Keratinocyte (primary cell): Measurements from ENCODE around the gene LGALS7.

Source experiments
- EZH2 ChIP-seq: IDR thresholded peaks from one replicate; pipeline ENCODE4 v1.6.1; 2012; ENCODE audit warnings: inconsistent platforms, mild to moderate bottlenecking, low read length, moderate library complexity
- TF ChIP-seq, protein P1 (sequence below), 3 experiments: IDR thresholded peaks in 1 of 3; conservative IDR thresholded peaks in 1 of 3; optimal IDR thresholded peaks in 1 of 3; 2 replicates in 2 of 3; 3 replicates in 1 of 3; pipeline versions ENCODE3 to v1.5.1; 2011; ENCODE audit warnings: low read length in 3 of 3, mild to moderate bottlenecking in 3 of 3, moderate library complexity in 2 of 3, control low read depth in 1 of 3, inconsistent platforms in 1 of 3; ENCODE audit not compliant: insufficient read depth in 2 of 3; ENCODE audit errors: extremely low read depth in 1 of 3

DNA sequence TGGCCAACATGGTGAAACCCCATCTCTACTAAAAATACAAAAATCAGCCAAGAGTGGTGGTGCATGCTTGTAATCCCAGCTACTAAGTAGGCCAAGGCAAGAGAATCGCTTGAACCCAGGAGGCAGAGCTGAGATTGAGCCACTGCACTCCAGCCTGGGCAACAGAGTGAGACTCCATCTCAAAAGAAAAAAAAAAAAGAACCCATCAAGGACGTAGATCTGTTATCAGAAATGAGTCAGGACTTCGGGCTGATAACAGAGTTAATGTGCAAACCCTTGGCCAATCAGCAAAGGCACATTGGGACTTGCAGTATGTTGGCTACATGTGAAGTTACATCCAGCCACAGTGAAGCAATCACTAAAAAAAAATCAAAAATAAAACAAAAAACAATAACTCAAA lies 10.9 kb upstream of the LGALS7 start:
- TF ChIP-seq, protein P1, sequence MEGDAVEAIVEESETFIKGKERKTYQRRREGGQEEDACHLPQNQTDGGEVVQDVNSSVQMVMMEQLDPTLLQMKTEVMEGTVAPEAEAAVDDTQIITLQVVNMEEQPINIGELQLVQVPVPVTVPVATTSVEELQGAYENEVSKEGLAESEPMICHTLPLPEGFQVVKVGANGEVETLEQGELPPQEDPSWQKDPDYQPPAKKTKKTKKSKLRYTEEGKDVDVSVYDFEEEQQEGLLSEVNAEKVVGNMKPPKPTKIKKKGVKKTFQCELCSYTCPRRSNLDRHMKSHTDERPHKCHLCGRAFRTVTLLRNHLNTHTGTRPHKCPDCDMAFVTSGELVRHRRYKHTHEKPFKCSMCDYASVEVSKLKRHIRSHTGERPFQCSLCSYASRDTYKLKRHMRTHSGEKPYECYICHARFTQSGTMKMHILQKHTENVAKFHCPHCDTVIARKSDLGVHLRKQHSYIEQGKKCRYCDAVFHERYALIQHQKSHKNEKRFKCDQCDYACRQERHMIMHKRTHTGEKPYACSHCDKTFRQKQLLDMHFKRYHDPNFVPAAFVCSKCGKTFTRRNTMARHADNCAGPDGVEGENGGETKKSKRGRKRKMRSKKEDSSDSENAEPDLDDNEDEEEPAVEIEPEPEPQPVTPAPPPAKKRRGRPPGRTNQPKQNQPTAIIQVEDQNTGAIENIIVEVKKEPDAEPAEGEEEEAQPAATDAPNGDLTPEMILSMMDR (optimal IDR thresholded peaks at IDR 0.05 in 1 of 3, IDR thresholded peaks at IDR 0.05 in 1 of 3, conservative IDR thresholded peaks at IDR 0.05 in 1 of 3; ENCODE audit: extremely low read depth in 1 of 3, insufficient read depth in 2 of 3, low read length in 3 of 3): no peak
- no peak for TF ChIP-seq EZH2
